ENCODE results near the gene MMEL1. TPM values are rescaled to one million over a fixed set of nuclear protein-coding genes. Genes with fewer than 3 reads are reported as not detected.

The MMEL1 gene
- total and polyA plus RNA-seq, 2 experiments from 2014 or later, result not detected

DNA sequence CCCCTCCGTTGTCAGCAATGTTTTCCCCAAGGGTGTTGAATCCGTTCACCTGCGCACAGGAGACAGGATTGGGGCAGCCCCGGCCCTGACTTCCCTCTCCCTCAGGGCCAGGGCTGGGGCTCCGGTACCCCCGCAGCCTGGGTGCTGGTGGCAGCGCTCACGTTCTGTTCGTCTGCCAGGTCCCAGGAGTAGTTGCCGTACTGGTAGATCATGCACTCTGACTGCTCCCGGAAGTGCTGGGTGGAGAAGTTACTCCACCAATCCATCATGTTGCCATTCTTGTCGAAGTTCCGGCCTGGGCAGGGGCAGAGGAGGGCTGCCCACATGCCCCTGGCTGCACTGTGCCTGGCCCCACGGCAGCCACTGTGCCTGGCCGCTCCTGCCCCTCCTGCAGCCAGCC is 40.1 kb downstream of the MMEL1 start:
- Histone ChIP-seq H3K4me3 (no peak overlapping the region), H3K36me3 (no peaks in the 10 kb centered on the region), H3K4me1 (ENCODE audit: low read depth) (peaks cover under 1% of the 10 kb centered on the region), H3K27me3 (no peaks in the 10 kb centered on the region), H3K9me3 (ENCODE audit: low read depth) (no peaks in the 10 kb centered on the region), H3K27ac (no peak overlapping the region)
- no peak for DNase-seq (ENCODE audit: low read depth in 1 of 2, low spot score in 1 of 2)
- TF ChIP-seq, protein P1, sequence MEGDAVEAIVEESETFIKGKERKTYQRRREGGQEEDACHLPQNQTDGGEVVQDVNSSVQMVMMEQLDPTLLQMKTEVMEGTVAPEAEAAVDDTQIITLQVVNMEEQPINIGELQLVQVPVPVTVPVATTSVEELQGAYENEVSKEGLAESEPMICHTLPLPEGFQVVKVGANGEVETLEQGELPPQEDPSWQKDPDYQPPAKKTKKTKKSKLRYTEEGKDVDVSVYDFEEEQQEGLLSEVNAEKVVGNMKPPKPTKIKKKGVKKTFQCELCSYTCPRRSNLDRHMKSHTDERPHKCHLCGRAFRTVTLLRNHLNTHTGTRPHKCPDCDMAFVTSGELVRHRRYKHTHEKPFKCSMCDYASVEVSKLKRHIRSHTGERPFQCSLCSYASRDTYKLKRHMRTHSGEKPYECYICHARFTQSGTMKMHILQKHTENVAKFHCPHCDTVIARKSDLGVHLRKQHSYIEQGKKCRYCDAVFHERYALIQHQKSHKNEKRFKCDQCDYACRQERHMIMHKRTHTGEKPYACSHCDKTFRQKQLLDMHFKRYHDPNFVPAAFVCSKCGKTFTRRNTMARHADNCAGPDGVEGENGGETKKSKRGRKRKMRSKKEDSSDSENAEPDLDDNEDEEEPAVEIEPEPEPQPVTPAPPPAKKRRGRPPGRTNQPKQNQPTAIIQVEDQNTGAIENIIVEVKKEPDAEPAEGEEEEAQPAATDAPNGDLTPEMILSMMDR (IDR thresholded peaks at IDR 0.05; ENCODE audit: low read depth, low read length), result no peak

DNA sequence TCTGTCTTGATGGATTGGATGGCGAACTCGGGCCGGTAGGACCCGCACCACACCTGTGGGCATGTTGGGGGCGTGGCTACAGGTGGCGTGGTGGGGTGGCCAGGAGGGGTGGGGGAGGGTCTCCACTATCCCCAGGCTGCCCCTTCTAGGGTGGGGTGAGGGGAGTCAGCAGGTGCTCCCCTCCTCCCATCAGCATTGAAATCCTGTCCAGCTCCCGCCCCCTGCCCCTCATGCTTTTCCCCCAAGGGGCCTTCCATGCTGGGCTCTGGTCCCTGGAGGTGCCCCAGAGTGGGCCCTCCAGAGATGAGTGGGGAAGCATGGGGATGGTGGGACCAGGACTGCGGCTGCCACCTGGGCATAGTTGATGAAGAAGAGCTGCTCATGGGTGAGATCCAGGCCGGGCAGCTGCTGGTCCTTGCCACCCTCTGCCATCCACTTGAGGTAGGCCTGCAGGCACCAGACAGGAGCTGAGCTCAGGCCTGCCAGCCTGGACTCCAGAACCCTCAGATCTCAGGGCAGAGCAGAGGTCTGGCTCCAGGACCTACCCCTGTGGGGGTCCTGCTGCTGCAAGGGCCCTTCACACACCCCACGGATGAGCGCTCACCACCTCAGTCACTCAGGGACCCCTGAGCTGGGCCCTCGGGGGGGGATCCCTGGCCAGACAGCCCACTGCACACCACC is 41.1 kb downstream of the MMEL1 start:
- Histone ChIP-seq H3K9me3 (ENCODE audit: low read depth) (no peaks in the 10 kb centered on the region), H3K4me3 (no peak overlapping the region), H3K27ac (no peak overlapping the region), H3K4me1 (ENCODE audit: low read depth) (peaks cover 4% of the 10 kb centered on the region), H3K36me3 (no peaks in the 10 kb centered on the region), H3K27me3 (no peaks in the 10 kb centered on the region)
- TF ChIP-seq, protein P1 (IDR thresholded peaks at IDR 0.05; ENCODE audit: low read depth, low read length), result no peak
- DNase-seq (ENCODE audit: low read depth in 1 of 2, low spot score in 1 of 2), result no peak

GRCh38 chr1:2591233-2591580 is 41.6 kb downstream of the MMEL1 start:
- H3K36me3 ChIP-seq, result no peaks in the 10 kb centered on the region
- H3K9me3 ChIP-seq (ENCODE audit: low read depth), result no peaks in the 10 kb centered on the region
- H3K4me3 ChIP-seq, result no peak overlapping the region
- no peak overlapping the region for H3K27ac ChIP-seq
- TF ChIP-seq, protein P1 (IDR thresholded peaks at IDR 0.05; ENCODE audit: low read depth, low read length), result no peak
- no peak for DNase-seq (ENCODE audit: low read depth in 1 of 2, low spot score in 1 of 2)
- peaks cover 4% of the 10 kb centered on the region for H3K4me1 ChIP-seq (ENCODE audit: low read depth)
- H3K27me3 ChIP-seq, result no peaks in the 10 kb centered on the region

GRCh38 chr1:2590233-2591141 is 42.3 kb downstream of the MMEL1 start:
- Histone ChIP-seq H3K4me3 (no peak overlapping the region), H3K36me3 (no peaks in the 10 kb centered on the region), H3K27me3 (no peaks in the 10 kb centered on the region), H3K4me1 (ENCODE audit: low read depth) (peaks cover 4% of the 10 kb centered on the region), H3K27ac (no peak overlapping the region), H3K9me3 (ENCODE audit: low read depth) (no peaks in the 10 kb centered on the region)
- no peak for DNase-seq (ENCODE audit: low read depth in 1 of 2, low spot score in 1 of 2)
- TF ChIP-seq, protein P1 (IDR thresholded peaks at IDR 0.05; ENCODE audit: low read depth, low read length), result no peak

DNA sequence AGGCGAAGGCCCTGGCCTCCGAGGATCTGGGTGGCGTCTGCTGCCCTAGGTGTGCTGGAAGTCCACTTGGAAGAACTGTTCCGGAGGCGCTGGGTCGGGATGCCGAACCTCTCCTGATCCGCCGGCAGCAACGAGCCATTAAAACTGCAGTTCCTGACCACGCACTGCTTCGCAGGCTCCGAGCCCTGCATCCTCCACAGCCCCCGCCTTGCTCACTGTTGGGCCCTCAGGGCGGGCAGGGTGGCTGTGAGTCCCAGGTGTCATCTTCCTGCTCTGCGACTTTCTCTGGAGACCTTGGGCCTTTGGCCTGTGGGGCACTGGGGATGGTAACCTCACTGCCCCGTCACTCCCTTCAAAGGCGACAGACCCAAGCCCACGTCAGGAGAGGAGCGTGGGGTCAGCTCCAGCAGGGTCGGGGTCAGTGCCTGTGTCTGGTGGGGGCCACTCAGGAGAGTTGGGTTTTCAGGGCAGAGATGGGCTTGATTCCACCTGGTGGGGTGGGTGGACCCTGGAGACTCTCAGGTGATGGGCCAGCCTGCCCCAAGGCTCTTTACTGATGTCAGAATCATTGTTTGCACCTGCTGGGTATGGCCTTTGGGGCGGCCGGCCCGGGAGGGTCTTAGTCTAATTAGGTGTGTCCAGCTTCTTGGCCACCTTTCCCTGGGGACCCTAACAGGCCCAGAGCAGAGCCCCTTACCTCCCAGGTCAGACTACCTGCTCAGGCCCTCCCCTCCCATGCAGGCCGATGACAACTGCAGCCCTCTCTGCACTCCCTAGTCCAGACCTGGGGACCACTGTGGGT is 43.2 kb downstream of the MMEL1 start:
- H3K9me3 ChIP-seq (ENCODE audit: low read depth), result no peaks in the 10 kb centered on the region
- H3K36me3 ChIP-seq, result no peaks in the 10 kb centered on the region
- TF ChIP-seq, protein P1 (IDR thresholded peaks at IDR 0.05; ENCODE audit: low read depth, low read length), result no peak
- H3K4me3 ChIP-seq, result no peak overlapping the region
- no peak for DNase-seq (ENCODE audit: low read depth in 1 of 2, low spot score in 1 of 2)
- H3K4me1 ChIP-seq (ENCODE audit: low read depth), result peaks cover 11% of the 10 kb centered on the region
- H3K27ac ChIP-seq, result no peak overlapping the region
- no peaks in the 10 kb centered on the region for H3K27me3 ChIP-seq

All from cardiac muscle cell (in vitro differentiated cells and primary cell).